Nephron (organoid): ENCODE measurements around the gene VAV1.

Experiments
- H3K27ac Mint-ChIP-seq, 3 experiments: 2 replicates each; pipeline ENCODE4 v1.8.0; 2020; ENCODE audit warnings: mixed read lengths in 3 of 3, mild to moderate bottlenecking in 2 of 3, moderate library complexity in 1 of 3
- H3K27me3 Mint-ChIP-seq: 2 replicates; pipeline ENCODE4 v1.8.0; 2021; ENCODE audit warnings: low read depth, mild to moderate bottlenecking, moderate library complexity, mixed read lengths
- H3K36me3 Mint-ChIP-seq: 2 replicates; pipeline ENCODE4 v1.8.0; 2020; ENCODE audit warnings: low read depth, mixed read lengths
- H3K4me1 Mint-ChIP-seq: 2 replicates; pipeline ENCODE4 v1.8.0; 2020; ENCODE audit warnings: mixed read lengths
- H3K4me3 Mint-ChIP-seq, 3 experiments: 2 replicates each; pipeline ENCODE4 v1.8.0; 2020; ENCODE audit warnings: mild to moderate bottlenecking in 3 of 3, mixed read lengths in 3 of 3, moderate library complexity in 2 of 3
- H3K9me3 Mint-ChIP-seq: 2 replicates; pipeline ENCODE4 v1.8.0; 2020; ENCODE audit warnings: mixed read lengths
- CTCF ChIP-seq, 3 experiments: fragments of 200-600 bp; sonication (generic); IDR thresholded peaks; one replicate each; pipeline ENCODE4 v1.5.0; 2021; ENCODE audit warnings: antibody characterized with exemption in 3 of 3; ENCODE audit not compliant: unreplicated experiment in 3 of 3

VAV1 gene

GRCh38 chr19:6877766-6878165, 105.3 kb downstream of the VAV1 start:
- no peak for TF ChIP-seq CTCF (IDR thresholded peaks at IDR 0.05; ENCODE audit: unreplicated experiment in 3 of 3)
- Mint-ChIP-seq H3K27me3 (peaks cover 25% of the 10 kb centered on the region), H3K4me1 (no peaks in the 10 kb centered on the region), H3K27ac (no peak overlapping the region), H3K4me3 (no peak overlapping the region), H3K9me3 (peaks cover 40% of the 10 kb centered on the region), H3K36me3 (no peaks in the 10 kb centered on the region)

- H3K27me3 Mint-ChIP-seq: no peaks in the 10 kb centered on the region
Observed at GRCh38 chr19:6886277-6886897, 113.9 kb downstream of the VAV1 start.

GRCh38 chr19:6887316-6887715, 114.8 kb downstream of the VAV1 start, which contains the start of gene ADGRE1:
Gene ADGRE1, plus strand, starts transcription at chr19:6887579. Its CDS starts 30 bp downstream, at chr19:6887609.
- TF ChIP-seq CTCF (IDR thresholded peaks at IDR 0.05; ENCODE audit: unreplicated experiment in 3 of 3): no peak
- H3K4me1 Mint-ChIP-seq: no peaks in the 10 kb centered on the region
- H3K4me3 Mint-ChIP-seq: no peak within 1 kb of the TSS
- no peaks in the 10 kb centered on the region for H3K27me3 Mint-ChIP-seq
- H3K27ac Mint-ChIP-seq: no peak within 1 kb of the TSS
- H3K36me3 Mint-ChIP-seq: no peaks in the 10 kb centered on the region
- H3K9me3 Mint-ChIP-seq: peaks cover 26% of the 10 kb centered on the region

More at GRCh38 chr19:6886277-6886897, 113.9 kb downstream of the VAV1 start:
- H3K4me3 Mint-ChIP-seq: no peak overlapping the region
- no peak overlapping the region for H3K27ac Mint-ChIP-seq
- peaks cover 23% of the 10 kb centered on the region for H3K9me3 Mint-ChIP-seq
- H3K36me3 Mint-ChIP-seq: no peaks in the 10 kb centered on the region
- no peak for TF ChIP-seq CTCF (IDR thresholded peaks at IDR 0.05; ENCODE audit: unreplicated experiment in 3 of 3)
- H3K4me1 Mint-ChIP-seq: no peaks in the 10 kb centered on the region

GRCh38 chr19:6888967-6889366, 116.5 kb downstream of the VAV1 start:
- TF ChIP-seq CTCF (IDR thresholded peaks at IDR 0.05; ENCODE audit: unreplicated experiment in 3 of 3): no peak
- Mint-ChIP-seq H3K27me3 (no peaks in the 10 kb centered on the region), H3K4me3 (no peak overlapping the region), H3K27ac (no peak overlapping the region), H3K36me3 (no peaks in the 10 kb centered on the region), H3K9me3 (peaks cover 32% of the 10 kb centered on the region), H3K4me1 (no peaks in the 10 kb centered on the region)

- no peaks in the 10 kb centered on the region for H3K27me3 Mint-ChIP-seq
- H3K27ac Mint-ChIP-seq: no peak overlapping the region
- H3K9me3 Mint-ChIP-seq: peaks cover 42% of the 10 kb centered on the region
- no peaks in the 10 kb centered on the region for H3K36me3 Mint-ChIP-seq
- H3K4me3 Mint-ChIP-seq: no peak overlapping the region
- no peak for TF ChIP-seq CTCF (IDR thresholded peaks at IDR 0.05; ENCODE audit: unreplicated experiment in 3 of 3)
- H3K4me1 Mint-ChIP-seq: no peaks in the 10 kb centered on the region
Observed at GRCh38 chr19:6890401-6890913, 117.9 kb downstream of the VAV1 start.

GRCh38 chr19:6890938-6891337, 118.4 kb downstream of the VAV1 start:
- no peaks in the 10 kb centered on the region for H3K27me3 Mint-ChIP-seq
- TF ChIP-seq CTCF (IDR thresholded peaks at IDR 0.05; ENCODE audit: unreplicated experiment in 3 of 3): no peak
- no peaks in the 10 kb centered on the region for H3K36me3 Mint-ChIP-seq
- no peaks in the 10 kb centered on the region for H3K4me1 Mint-ChIP-seq
- H3K27ac Mint-ChIP-seq: no peak overlapping the region
- H3K9me3 Mint-ChIP-seq: peaks cover 47% of the 10 kb centered on the region
- no peak overlapping the region for H3K4me3 Mint-ChIP-seq
